ENCODE measurements around the gene PSORS1C1. TPM values are rescaled to one million over a fixed set of nuclear protein-coding genes. Genes with fewer than 3 reads are reported as not detected.
A peak's percentile ranks its signal among the peaks of the same experiment; 100 is the strongest.
"Not testable (repeated sequence)": the region's sequence is repeated elsewhere in the genome, so short reads cannot be mapped to it uniquely, and the experiment has no call there.

PSORS1C1 gene
- total RNA-seq, 2 experiments from 2014 or later = not detected

- H3K4me2 ChIP-seq (ENCODE audit: low read length); H2AFZ ChIP-seq (ENCODE audit: low read length); H3K4me3 ChIP-seq (ENCODE audit: low read depth, low read length, poor library complexity, severe bottlenecking); H3K79me2 ChIP-seq (ENCODE audit: insufficient read depth, low read depth, low read length); H3K9me2 ChIP-seq (ENCODE audit: insufficient read depth, low read length); H3K36me3 ChIP-seq (ENCODE audit: insufficient read depth, low read length); H4K20me1 ChIP-seq (ENCODE audit: insufficient read depth, low read length); H3K27ac ChIP-seq (ENCODE audit: low read depth, low read length, poor library complexity, severe bottlenecking); intact Hi-C loops (cut with micrococcal nuclease; ENCODE audit: unreplicated experiment); DNase-seq (ENCODE audit: low spot score); BruUV-seq (replicated peaks); H3K9me3 ChIP-seq (ENCODE audit: low read length): not testable (repeated sequence)
- ChIA-PET CTCF (ENCODE audit: unreplicated experiment) (interaction anchor here (1.0 kb wide), 1 partner anchor 24 kb away, joined by 3 read pairs; no protein-coding TSS in a partner anchor), POLR2A (interaction anchor here (0.8 to 1.0 kb wide), 2 partner anchors 8 to 18 kb away, joined by 3 read pairs; no protein-coding TSS in a partner anchor)
- peaks cover 31% of the 10 kb centered on the region for H3K4me1 ChIP-seq (ENCODE audit: insufficient read depth, low read length, poor library complexity, severe bottlenecking)
Measured at GRCh38 chr6:31183859-31184258, 69.3 kb downstream of the PSORS1C1 start.

GRCh38 chr6:31185695-31186051 is 71.1 kb downstream of the PSORS1C1 start:
- H3K27ac ChIP-seq (ENCODE audit: low read depth, low read length, poor library complexity, severe bottlenecking); intact Hi-C loops (cut with micrococcal nuclease; ENCODE audit: unreplicated experiment); H3K4me3 ChIP-seq (ENCODE audit: low read depth, low read length, poor library complexity, severe bottlenecking); H3K9me3 ChIP-seq (ENCODE audit: low read length); DNase-seq (ENCODE audit: low spot score); H4K20me1 ChIP-seq (ENCODE audit: insufficient read depth, low read length); H3K36me3 ChIP-seq (ENCODE audit: insufficient read depth, low read length); POLR2A ChIA-PET; CTCF ChIA-PET (ENCODE audit: unreplicated experiment); H3K4me2 ChIP-seq (ENCODE audit: low read length); H3K79me2 ChIP-seq (ENCODE audit: insufficient read depth, low read depth, low read length); H3K9me2 ChIP-seq (ENCODE audit: insufficient read depth, low read length); BruUV-seq (replicated peaks): not testable (repeated sequence)
- peak overlapping the region; percentile 73; the same call in 1 of the 2 replicates for H2AFZ ChIP-seq (ENCODE audit: low read length)
- peaks cover 34% of the 10 kb centered on the region for H3K4me1 ChIP-seq (ENCODE audit: insufficient read depth, low read length, poor library complexity, severe bottlenecking)

GRCh38 chr6:31186052-31186734 is 71.6 kb downstream of the PSORS1C1 start:
- ChIA-PET POLR2A (no interaction called here), CTCF (ENCODE audit: unreplicated experiment) (interaction anchor here (0.5 kb wide), 1 partner anchor 215 kb away, joined by 4 read pairs; no protein-coding TSS in a partner anchor)
- Histone ChIP-seq H3K27ac (ENCODE audit: low read depth, low read length, poor library complexity, severe bottlenecking) (no peak overlapping the region), H3K9me2 (ENCODE audit: insufficient read depth, low read length) (no peaks in the 10 kb centered on the region), H4K20me1 (ENCODE audit: insufficient read depth, low read length) (no peaks in the 10 kb centered on the region), H3K4me3 (ENCODE audit: low read depth, low read length, poor library complexity, severe bottlenecking) (no peak overlapping the region), H2AFZ (ENCODE audit: low read length) (peak overlapping the region; percentile 73; the same call in 1 of the 2 replicates), H3K36me3 (ENCODE audit: insufficient read depth, low read length) (no peaks in the 10 kb centered on the region), H3K4me2 (ENCODE audit: low read length) (peak overlapping the region; percentile 20), H3K9me3 (ENCODE audit: low read length) (no peaks in the 10 kb centered on the region), H3K79me2 (ENCODE audit: insufficient read depth, low read depth, low read length) (no peaks in the 10 kb centered on the region), H3K4me1 (ENCODE audit: insufficient read depth, low read length, poor library complexity, severe bottlenecking) (peaks cover 37% of the 10 kb centered on the region)
- TF ChIP-seq EZH2phosphoT487 (IDR thresholded peaks at IDR 0.05; ENCODE audit: borderline replicate concordance, low read depth, low read length) (no peak), CTCF (conservative IDR thresholded peaks at IDR 0.05; ENCODE audit: low read length) (no peak)
- intact Hi-C loops (cut with micrococcal nuclease; ENCODE audit: unreplicated experiment) = no loop called here
- no peak for DNase-seq (ENCODE audit: low spot score)
- BruUV-seq (replicated peaks) = no TSS peak

All from OCI-LY7 (cell line).